HEK293 (cell line): ENCODE measurements around the gene HINFP.

Source experiments
- ATF2 ChIP-seq: fragments of 450-650 bp; formaldehyde crosslinking; IDR thresholded peaks from 2 replicates; pipeline ENCODE4 v1.5.1; 2016; ENCODE audit warnings: missing biosample characterization, missing genetic modification characterization, low read depth
- CTCF ChIP-seq: fragments of 450-650 bp; formaldehyde crosslinking; IDR thresholded peaks from 2 replicates; pipeline ENCODE4 v1.5.1; 2016; ENCODE audit warnings: missing biosample characterization, missing genetic modification characterization
- GLI4 ChIP-seq: fragments of 450-650 bp; formaldehyde crosslinking; IDR thresholded peaks from 2 replicates; pipeline ENCODE4 v1.5.1; 2016; ENCODE audit warnings: missing biosample characterization, missing genetic modification characterization
- HOXA7 ChIP-seq: sonication (generic); formaldehyde crosslinking; IDR thresholded peaks from 2 replicates; pipeline ENCODE4 v1.8.1; 2022; ENCODE audit warnings: missing genetic modification reagents, borderline replicate concordance
- SALL2 ChIP-seq: fragments of 450-650 bp; formaldehyde crosslinking; IDR thresholded peaks from 2 replicates; pipeline ENCODE4 v1.5.0; 2017; ENCODE audit warnings: missing biosample characterization, mild to moderate bottlenecking, missing genetic modification characterization, borderline replicate concordance
- SCRT2 ChIP-seq: fragments of 450-650 bp; formaldehyde crosslinking; IDR thresholded peaks from 2 replicates; pipeline ENCODE4 v1.5.1; 2016; ENCODE audit warnings: missing biosample characterization, missing genetic modification characterization
- YY1 ChIP-seq: fragments of 450-650 bp; formaldehyde crosslinking; IDR thresholded peaks from 2 replicates; pipeline ENCODE4 v1.5.1; 2018; ENCODE audit warnings: missing biosample characterization, missing genetic modification characterization
- ZBTB26 ChIP-seq: fragments of 450-650 bp; formaldehyde crosslinking; optimal IDR thresholded peaks from 2 replicates; pipeline ENCODE3; 2016; ENCODE audit warnings: missing biosample characterization, mild to moderate bottlenecking, missing genetic modification characterization
- ZNF114 ChIP-seq: fragments of 450-650 bp; formaldehyde crosslinking; IDR thresholded peaks from 2 replicates; pipeline ENCODE4 v1.5.0; 2017; ENCODE audit warnings: missing biosample characterization, missing genetic modification characterization
- ZNF155 ChIP-seq: fragments of 450-650 bp; formaldehyde crosslinking; IDR thresholded peaks from 2 replicates; pipeline ENCODE4 v1.5.1; 2016; ENCODE audit warnings: missing biosample characterization, missing genetic modification characterization
- ZNF274 ChIP-seq, 2 experiments: fragments of 200-500 bp in 1 of 2; fragments of 450-650 bp in 1 of 2; sonication (Bioruptor generic) in 1 of 2; formaldehyde crosslinking in 1 of 2; IDR thresholded peaks; 2 replicates each; pipeline versions ENCODE4 v1.5.1 to v1.6.1; 2014 to 2016; ENCODE audit warnings: borderline replicate concordance in 1 of 2, inconsistent platforms in 1 of 2, low read length in 1 of 2, missing biosample characterization in 1 of 2, missing genetic modification characterization in 1 of 2
- ZNF335 ChIP-seq: fragments of 450-650 bp; formaldehyde crosslinking; conservative IDR thresholded peaks from 2 replicates; pipeline ENCODE4 v1.5.1; 2016; ENCODE audit warnings: missing biosample characterization, missing genetic modification characterization
- ZNF530 ChIP-seq: fragments of 450-650 bp; formaldehyde crosslinking; IDR thresholded peaks from 2 replicates; pipeline ENCODE4 v1.5.1; 2016; ENCODE audit warnings: low read depth, missing biosample characterization, missing genetic modification characterization
- ZNF76 ChIP-seq: fragments of 450-650 bp; formaldehyde crosslinking; IDR thresholded peaks from 2 replicates; pipeline ENCODE4; 2016; ENCODE audit warnings: low read depth, missing biosample characterization, missing genetic modification characterization, borderline replicate concordance

- TF ChIP-seq ATF2 (no peak), ZNF76 (tag by site-specific recombination) (no peak), ZBTB26 (tag by site-specific recombination) (no peak), SALL2 (no peak), ZNF274 (IDR thresholded peaks at IDR 0.05; ENCODE audit: low read length) (no peak), ZNF274 (tag by site-specific recombination; IDR thresholded peaks at IDR 0.05; ENCODE audit: borderline replicate concordance) (no peak), SCRT2 (tag by site-specific recombination) (no peak), ZNF335 (tag by site-specific recombination) (no peak), CTCF (tag by site-specific recombination) (no peak), ZNF155 (tag by site-specific recombination) (no peak), GLI4 (tag by site-specific recombination) (no peak), ZNF530 (tag by site-specific recombination) (no peak), ZNF114 (no peak), HOXA7 (CRISPR knock-in tag) (no peak), YY1 (tag by site-specific recombination) (no peak)
Measured at GRCh38 chr11:119089319-119089718, 32.1 kb upstream of the HINFP start.
